ENCODE measurements around the gene CRISP2. TPM values are rescaled to one million over a fixed set of nuclear protein-coding genes. Genes with fewer than 3 reads are reported as not detected.

The CRISP2 gene
- total and polyA plus RNA-seq, 9 of the 15 experiments (the other 6 are each of a cell fraction or from before 2014, with no cell fraction given), result not detected

- TF ChIP-seq ZBTB40 (IDR thresholded peaks at IDR 0.05) (0 out of 2 replicates have a peak, but pooled peaks have one; percentile 11), ZBTB40 (CRISPR knock-in tag; IDR thresholded peaks at IDR 0.05) (no peak), ZNF592 (IDR thresholded peaks at IDR 0.05) (no peak; the same call in 1 of the 2 replicates), GATAD2A (IDR thresholded peaks at IDR 0.05) (0 out of 2 replicates have a peak, but pooled peaks have one; percentile 23), MLLT1 (IDR thresholded peaks at IDR 0.05) (0 out of 4 replicates have a peak, but pooled peaks of 1 of the 2 experiments have one; percentile 26), ARHGAP35 (IDR thresholded peaks at IDR 0.05; ENCODE audit: partially characterized antibody) (peak; percentile 29), KDM1A (IDR thresholded peaks at IDR 0.05) (peak; percentile 30 to 36; a peak in 2 of 4 replicates), GATA2 (CRISPR knock-in tag; IDR thresholded peaks at IDR 0.05) (peak; percentile 27; the same call in 1 of the 2 replicates), CBX5 (IDR thresholded peaks at IDR 0.05; ENCODE audit: borderline replicate concordance, low read depth) (no peak), ARID1B (IDR thresholded peaks at IDR 0.05) (0 out of 2 replicates have a peak, but pooled peaks have one; percentile 22), BHLHE40 (IDR thresholded peaks at IDR 0.05; ENCODE audit: low read length) (no peak), DACH1 (IDR thresholded peaks at IDR 0.05; ENCODE audit: partially characterized antibody) (peak; percentile 61), HDAC1 (IDR thresholded peaks at IDR 0.05) (0 out of 4 replicates have a peak, but pooled peaks of 1 of the 2 experiments have one; percentile 39), NR3C1 (CRISPR knock-in tag; IDR thresholded peaks at IDR 0.05) (no peak), MTA3 (IDR thresholded peaks at IDR 0.05; ENCODE audit: borderline replicate concordance) (0 out of 2 replicates have a peak, but pooled peaks have one; percentile 33)
These were observed 20.3 kb upstream of the CRISP2 start (continued) for GRCh38 chr6:49733680-49734079.
